HG02588 (cell line): ENCODE measurements around the gene AFF4.
"Not testable (repeated sequence)": the region's sequence is repeated elsewhere in the genome, so short reads cannot be mapped to it uniquely, and the experiment has no call there.

ENCODE experiments used
- ATAC-seq: cut with Tn5 transposase; IDR thresholded peaks from one replicate; pipeline ENCODE4 v1.9.1; 2021; ENCODE audit warnings: mild to moderate bottlenecking, moderate library complexity; ENCODE audit not compliant: unreplicated experiment

AFF4 gene, protein sequence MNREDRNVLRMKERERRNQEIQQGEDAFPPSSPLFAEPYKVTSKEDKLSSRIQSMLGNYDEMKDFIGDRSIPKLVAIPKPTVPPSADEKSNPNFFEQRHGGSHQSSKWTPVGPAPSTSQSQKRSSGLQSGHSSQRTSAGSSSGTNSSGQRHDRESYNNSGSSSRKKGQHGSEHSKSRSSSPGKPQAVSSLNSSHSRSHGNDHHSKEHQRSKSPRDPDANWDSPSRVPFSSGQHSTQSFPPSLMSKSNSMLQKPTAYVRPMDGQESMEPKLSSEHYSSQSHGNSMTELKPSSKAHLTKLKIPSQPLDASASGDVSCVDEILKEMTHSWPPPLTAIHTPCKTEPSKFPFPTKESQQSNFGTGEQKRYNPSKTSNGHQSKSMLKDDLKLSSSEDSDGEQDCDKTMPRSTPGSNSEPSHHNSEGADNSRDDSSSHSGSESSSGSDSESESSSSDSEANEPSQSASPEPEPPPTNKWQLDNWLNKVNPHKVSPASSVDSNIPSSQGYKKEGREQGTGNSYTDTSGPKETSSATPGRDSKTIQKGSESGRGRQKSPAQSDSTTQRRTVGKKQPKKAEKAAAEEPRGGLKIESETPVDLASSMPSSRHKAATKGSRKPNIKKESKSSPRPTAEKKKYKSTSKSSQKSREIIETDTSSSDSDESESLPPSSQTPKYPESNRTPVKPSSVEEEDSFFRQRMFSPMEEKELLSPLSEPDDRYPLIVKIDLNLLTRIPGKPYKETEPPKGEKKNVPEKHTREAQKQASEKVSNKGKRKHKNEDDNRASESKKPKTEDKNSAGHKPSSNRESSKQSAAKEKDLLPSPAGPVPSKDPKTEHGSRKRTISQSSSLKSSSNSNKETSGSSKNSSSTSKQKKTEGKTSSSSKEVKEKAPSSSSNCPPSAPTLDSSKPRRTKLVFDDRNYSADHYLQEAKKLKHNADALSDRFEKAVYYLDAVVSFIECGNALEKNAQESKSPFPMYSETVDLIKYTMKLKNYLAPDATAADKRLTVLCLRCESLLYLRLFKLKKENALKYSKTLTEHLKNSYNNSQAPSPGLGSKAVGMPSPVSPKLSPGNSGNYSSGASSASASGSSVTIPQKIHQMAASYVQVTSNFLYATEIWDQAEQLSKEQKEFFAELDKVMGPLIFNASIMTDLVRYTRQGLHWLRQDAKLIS

DNA sequence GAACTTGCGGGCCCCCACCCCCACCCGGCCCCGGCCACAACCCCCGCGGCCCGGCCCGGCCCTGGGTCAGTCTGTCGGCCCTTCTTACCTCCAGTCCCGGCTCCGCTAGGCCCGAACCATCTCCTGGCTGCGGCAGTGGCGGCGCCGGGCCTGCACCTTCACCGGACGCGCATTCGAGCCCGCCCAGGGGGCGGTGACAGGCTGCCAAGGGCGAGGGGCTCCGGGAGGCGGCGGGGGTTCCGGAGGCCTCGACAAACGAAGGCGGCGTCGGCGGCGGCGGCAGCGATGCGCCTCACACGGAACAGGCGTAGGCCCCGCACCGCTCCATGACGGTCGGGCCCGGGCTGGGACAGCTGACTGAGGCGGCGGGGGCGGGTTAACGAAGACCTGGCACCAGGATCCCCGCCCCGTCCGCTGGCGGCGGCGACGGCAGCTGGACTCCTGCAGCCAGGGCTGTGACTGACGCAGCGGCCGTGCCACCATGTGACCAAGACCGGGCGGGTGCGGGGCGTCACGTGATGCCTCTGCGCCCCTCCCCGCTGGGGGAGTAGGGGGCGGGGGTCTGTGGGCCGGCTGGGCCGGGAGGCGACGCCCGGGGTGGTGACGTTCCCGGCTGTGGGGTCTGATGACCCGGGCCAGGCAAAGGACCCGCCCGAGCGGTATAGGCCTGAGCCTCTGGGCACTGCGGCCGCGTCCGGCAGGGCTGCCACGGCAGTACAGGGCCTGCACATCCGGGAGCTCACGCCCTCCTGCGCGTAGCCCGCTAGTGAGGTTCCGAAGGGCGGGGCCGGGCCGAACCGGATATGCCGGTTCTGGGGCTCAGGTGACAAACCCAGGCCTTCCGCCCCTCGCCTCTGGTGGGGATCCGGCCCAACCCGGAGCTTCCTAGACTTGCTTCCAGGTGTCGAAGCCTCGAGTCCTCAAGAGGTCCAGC lies at the start of gene AFF4:
TSS of gene AFF4 (minus strand) at position 464 of the 934 bp plus-strand sequence. CDS start 26,445 bp downstream, outside the sequence.
- peak; percentile 92 for ATAC-seq

DNA sequence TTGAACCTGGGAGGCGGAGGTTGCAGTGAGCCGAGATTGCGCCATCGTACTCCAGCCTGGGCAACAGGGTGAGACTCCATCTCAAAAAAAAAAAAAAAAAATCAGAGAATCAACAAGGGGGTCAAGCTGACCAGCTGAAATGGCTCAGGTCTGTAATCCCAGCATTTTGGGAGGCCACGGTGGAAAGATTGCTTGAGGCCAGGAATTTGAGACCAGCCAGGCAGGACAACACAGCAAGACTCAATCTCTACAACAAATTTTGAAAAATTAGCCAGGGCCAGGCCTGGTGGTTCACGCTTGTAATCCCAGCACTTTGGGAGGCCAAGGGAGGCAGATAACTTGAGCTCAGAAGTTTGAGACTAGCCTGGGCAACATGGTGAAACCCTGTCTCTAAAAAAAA lies 45.0 kb upstream of the AFF4 start:
- ATAC-seq = not testable (repeated sequence)

DNA sequence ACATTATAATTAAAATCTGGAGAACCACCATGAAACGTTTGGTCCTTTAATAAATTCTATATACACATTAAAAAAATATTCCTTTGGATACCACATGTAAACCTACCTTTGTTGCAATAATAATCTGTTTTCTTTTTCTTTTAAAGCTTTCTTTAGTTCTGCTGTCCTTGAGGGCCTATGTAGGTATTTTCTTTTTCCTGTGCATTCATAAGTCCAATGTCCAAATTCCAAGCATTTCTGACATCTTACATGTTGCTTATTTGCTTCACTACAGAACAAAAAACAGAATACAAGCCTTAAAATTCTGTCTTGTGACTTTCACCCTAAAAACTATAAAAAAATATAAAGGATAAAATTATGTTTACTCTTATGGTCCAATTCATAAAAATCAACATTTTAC lies 43.2 kb upstream of the AFF4 start:
- ATAC-seq = no peak

DNA sequence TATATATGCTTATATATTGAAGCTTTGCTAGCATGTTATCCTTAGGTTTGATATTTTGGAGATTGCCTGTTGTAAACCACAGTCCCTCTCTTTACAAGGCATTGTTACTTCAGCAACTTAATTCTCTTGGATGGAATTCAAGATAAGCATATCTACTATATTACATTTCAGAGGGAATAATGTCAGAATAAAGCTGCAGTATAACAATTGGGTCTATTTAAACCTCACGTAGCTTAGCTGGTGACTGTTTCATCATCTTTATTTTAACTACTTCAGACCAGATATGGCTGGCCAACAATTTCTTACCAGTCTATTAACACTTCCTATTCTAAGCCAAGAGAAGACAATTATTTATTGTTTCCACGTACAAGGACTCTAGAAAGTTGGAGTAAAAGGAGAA lies 35.8 kb upstream of the AFF4 start:
- ATAC-seq = no peak

DNA sequence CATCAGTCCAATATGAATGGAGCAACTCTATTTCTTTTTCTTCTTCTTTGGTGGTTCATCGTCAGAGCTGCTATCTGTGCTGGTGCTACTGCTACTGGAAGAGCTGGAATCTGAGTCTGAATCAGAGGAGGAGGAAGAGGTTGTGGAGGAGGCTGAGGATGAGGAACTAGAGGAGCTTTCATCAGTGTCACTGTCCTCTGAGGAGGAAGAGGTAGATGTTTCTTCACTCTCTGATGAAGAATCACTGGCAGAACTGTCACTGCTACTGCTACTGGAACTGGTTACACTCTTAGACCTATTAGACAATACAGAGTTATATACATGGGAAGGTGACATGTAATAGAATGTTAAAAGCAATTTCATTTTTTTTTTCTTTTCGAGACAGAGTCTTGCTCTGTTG lies 35.1 kb upstream of the AFF4 start:
- ATAC-seq = no peak

DNA sequence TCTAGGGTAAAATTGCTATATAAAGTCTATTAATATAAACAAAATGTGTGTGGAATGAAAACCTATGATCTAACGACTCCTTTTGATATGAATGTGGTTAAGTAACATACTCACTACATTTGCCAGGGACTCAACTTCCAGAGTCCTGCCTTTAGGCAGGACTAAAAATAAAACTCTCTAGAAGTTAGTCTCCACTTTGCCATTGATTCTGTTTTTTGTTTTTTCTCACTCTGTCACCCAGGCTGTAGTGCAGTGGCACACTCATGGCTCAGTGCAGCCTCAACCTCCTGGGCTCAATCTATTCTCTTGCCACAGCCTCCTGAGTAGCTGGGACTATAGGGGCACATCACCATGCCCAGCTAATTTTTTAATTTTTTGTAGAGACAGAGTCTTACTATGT lies 32.9 kb upstream of the AFF4 start:
- no peak for ATAC-seq

DNA sequence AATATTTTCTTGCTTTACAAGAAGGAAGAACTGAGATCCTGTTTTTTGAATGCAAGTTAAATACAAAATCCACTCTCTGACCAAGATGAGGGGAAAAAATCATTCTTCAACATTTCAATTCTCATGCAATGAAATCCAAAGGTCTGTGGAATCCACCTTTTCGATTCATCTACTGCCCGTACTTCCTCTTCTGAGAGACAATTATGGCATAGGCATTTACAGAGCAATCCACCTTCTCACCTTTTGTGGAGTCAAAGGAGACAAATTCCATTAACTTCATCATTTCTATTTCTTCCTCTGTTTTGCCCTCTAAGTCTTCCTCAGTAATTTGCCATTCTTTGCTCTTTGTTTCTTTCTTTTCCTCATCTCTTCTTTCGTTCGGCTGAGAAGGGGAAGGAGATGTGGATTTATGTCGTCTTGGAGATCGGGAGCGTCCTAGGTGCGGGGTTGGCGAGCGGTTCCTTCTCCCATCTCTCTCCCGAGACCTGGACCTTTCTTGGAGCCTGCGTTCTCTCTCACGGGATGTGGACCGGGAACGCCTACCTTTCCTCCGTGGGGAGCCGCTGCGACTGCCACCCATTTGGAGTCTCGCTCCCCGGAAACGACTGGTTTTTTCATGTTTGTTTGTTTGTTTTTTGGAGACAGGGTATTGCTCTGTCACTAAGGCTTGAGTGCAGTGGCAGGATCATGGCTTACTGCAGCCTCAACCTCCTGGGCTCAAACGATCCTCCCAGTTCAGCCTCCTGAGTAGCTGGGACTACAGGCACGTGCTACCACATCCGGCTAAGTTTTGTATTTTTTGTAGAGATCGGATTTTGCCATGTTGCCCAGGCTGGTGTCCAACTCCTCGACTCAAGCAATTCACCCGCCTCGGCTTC lies 24.3 kb upstream of the AFF4 start:
- no peak for ATAC-seq

DNA sequence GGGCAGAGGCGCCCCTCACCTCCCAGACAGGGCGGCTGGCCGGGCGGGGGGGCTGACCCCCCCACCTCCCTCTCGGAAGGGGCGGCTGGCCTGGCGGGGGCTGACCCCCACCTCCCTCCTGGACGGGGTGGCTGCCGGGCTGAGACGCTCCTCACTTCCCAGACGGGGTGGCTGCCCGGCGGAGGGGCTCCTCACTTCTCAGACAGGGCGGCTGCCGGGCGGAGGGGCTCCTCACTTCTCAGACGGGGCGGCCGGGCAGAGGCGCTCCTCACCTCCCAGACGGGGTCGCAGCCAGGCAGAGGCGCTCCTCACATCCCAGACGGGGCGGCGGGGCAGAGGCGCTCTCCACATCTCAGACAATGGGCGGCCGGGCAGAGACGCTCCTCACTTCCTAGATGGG lies 19.5 kb upstream of the AFF4 start:
- not testable (repeated sequence) for ATAC-seq

DNA sequence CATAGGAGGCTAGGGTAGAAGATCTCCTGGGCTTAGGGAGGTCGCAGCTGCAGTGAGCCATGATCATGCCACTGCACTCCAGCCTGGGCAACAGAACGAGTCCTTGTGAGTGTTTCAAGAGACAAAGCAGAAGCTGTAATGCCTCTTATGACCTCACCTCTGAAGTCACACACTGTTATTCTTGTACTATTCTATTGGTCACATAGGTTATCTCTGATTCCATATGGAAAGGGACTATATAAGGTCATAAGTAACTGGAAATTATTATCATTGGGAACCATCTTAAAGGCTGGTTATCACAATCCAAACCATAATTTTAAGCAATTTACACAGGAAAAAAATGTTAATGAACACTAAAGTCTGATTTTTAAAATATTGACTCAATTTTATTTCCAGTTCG lies 17.9 kb upstream of the AFF4 start:
- ATAC-seq = no peak

DNA sequence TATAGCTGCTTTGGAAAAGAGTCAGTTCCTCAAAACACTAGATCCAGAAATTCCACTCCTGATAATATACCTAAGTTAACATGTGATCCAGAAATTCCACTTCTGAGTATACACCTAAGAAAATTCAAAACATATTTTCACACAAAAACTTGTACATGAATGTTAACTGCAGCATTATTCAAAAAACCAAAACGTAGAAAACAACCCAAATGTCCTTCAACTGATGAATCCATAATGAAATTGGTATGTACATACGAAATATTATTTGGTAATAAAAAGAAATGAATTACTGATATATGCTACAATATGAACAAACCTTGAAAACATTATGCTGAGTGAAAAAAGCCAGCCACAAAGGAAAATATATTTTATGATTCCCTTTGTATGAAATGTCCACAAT lies 16.5 kb upstream of the AFF4 start:
- no peak for ATAC-seq

DNA sequence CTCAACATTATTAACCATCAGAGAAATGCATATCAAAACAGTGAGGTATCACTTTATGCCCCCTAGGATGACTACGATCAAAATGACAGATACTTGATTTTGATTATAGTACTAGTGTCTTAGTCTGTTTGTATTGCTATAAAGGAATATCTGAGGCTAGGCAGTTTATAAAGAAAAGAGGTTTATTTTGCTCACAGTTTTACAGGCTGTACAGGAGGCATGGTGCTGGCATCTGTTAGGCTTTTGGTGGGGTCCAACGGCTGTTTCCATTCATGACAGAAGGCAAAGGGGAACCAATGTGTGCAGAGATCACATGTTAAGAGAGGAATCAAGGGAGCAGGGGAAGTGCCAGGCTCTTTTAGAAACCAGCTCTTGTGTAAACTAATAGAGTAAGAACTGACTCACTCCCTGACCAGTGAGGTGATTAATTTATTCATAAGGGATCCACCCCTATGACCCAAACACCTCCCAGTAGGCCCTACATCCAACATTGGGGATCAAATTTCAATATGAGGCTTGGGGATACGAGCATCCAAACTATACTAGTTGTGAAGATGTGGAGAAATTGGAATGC lies 16.0 kb upstream of the AFF4 start:
- ATAC-seq = no peak

DNA sequence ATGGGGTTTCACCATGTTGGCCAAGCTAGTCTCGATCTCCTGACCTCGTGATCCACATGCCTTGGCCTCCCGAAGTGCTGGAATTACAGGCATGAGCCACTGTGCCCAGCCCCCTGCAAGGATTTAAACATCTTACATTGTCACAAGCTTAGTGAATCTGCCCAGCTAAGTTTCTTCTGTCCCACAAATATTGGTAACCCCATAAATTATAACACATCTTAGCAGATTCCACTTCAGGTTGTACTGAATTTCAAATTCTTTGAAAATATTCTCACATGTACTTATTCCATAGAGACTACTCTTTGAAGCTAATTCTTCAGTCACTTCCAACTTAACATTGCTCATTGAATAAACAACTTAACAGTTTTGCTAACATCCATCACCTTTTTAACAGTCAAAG lies 13.4 kb upstream of the AFF4 start:
- ATAC-seq = no peak

DNA sequence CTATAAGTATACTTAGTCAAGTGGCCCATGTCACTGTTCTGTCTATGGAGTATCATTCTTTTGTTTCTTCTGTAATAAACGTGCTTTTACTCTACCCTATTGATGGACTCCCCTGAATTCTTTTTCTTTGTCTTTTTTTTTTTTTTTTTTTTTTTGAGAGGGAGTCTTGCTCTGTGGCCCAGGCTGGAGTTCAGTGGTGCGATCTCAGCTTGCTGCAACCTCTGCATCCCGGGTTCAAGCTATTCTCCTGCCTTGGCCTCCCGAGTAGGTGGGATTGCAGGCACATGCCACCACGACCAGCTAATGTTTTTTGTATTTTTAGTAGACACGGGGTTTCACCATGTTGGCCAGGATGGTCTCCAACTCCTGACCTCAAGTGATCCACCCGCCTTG lies 9.0 kb upstream of the AFF4 start:
- ATAC-seq = not testable (repeated sequence)

DNA sequence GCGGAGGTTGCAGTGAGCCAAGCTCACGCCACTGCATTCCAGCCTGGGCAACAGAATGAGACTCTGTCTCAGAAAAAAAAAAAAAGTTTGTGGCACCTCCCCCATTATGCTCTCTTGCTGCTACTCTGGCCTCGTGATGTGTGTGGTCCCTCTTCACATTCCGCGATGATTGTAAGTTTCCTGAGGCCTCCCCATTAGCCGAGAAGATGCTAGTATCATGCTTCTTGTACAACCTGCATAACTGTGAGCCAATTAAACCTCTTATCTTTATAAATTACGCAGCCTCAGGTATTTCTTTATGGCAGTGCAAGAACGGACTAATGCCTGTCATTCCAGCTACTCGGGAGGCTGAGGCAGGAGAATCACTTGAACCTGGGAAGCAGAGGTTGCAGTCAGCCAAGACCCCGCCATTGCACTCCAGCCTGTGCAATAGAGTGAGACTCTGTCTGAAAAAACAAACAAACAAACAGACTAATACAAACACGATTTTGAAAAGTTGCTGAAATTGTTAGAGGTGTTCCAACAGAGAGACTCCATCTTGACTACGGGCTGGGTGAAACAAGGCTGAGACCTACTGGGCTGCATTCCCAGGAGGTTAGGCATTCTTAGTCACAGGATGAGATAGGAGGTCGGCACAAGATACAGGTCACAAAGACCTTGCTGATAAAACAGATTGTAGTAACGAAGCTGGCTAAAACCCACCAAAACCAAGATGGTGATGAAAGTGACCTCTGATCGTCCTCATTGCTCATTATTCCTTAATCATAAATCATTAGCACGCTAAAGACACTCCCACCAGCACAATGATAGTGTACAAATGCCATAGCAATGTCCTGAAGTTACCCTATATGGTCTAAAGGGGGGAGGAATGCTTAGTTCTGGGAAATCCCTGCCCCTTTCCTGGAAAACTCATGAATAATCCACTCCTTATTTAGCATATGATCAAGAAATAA lies 8.3 kb upstream of the AFF4 start:
- no peak for ATAC-seq

DNA sequence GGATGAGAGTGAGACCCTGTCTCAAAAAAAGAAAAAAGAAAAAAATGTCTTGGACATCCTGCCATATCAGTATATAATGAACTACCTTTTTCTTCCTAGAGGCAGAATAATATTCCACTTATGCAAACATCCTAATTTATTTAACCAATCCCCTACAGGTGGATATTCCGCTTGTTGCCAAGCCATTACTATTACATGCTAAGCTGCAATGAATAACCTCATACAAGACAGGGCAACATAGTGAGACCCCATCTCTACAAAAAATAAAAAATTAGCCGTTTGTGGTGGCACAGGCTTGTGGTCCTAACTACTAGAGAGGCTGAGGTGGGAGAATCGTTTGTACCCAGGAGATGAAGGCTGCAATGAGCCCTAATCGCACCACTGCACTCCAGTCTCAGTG lies 1.7 kb upstream of the AFF4 start:
- no peak for ATAC-seq

DNA sequence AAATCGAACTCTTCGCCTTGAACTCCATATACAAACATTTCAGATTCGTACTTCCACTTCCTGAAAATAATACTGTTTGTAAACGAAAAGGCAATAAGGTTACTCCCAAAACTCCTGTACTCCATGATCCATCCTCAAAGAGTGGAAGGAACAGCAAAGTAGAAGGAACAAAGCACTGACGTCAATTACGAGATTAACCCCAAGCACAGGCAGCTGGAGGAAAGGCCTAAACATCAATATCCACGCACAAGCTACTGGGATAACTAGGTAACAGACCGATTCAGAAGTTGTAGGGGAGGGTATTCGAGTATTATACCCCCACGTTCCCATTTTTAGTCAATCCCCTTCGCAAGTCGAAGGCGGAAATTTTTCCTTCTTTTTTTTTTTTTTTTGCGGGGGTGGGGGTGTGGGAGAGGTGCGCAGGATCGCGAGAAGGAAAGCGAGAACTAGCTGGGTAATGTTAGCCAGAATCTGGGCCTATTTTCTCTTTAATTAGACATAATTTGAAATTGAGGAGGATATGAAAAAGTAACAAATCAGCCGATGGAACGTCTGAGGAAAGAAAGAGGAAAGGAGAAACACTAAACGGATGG lies 909 bp downstream of the AFF4 start:
- no peak for ATAC-seq

DNA sequence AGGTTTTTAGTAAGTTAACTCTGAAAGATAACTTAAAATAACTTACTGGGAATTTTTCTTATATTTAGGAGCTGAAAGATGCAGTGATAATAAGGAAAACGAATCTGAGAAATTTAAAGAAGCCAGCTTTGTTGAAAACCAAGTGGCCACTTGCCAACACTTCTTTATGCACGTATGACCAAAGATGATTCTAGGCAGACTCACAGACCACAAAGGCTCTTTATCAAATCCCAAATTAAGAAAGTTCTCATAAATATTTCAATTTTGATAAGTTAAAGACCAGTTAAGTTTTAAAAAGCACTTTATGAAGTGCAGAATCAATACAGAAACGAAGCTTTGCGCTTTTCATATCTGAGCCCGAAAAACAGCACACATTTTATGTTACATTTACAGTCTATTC lies 1.5 kb downstream of the AFF4 start:
- ATAC-seq = no peak
